GM18861 (cell line): ENCODE measurements around the gene ANTKMT.

Source experiments
- ATAC-seq: cut with Tn5 transposase; IDR thresholded peaks from one replicate; pipeline ENCODE4 v1.9.1; 2021; ENCODE audit not compliant: unreplicated experiment

Gene ANTKMT

GRCh38 chr16:761625-762513 lies 40.9 kb downstream of the ANTKMT start:
- ATAC-seq = no peak

- no peak for ATAC-seq
Measured at GRCh38 chr16:762595-763268, 41.8 kb downstream of the ANTKMT start.

- no peak for ATAC-seq
Measured at GRCh38 chr16:763369-764183, 42.6 kb downstream of the ANTKMT start.

GRCh38 chr16:764184-764750 lies 43.3 kb downstream of the ANTKMT start:
- ATAC-seq = no peak

GRCh38 chr16:764848-765487 lies 44.0 kb downstream of the ANTKMT start:
- no peak for ATAC-seq

GRCh38 chr16:765488-765865 lies 44.5 kb downstream of the ANTKMT start:
- no peak for ATAC-seq

GRCh38 chr16:766008-766819 lies 45.3 kb downstream of the ANTKMT start:
- ATAC-seq = no peak

- no peak for ATAC-seq
Measured at GRCh38 chr16:766820-767640, 46.1 kb downstream of the ANTKMT start.

GRCh38 chr16:767743-768235 lies 46.8 kb downstream of the ANTKMT start:
- ATAC-seq = no peak

GRCh38 chr16:768428-768827 lies 47.5 kb downstream of the ANTKMT start:
- ATAC-seq = no peak

- ATAC-seq = no peak
Measured at GRCh38 chr16:769184-769784, 48.3 kb downstream of the ANTKMT start.

GRCh38 chr16:769934-770333 lies 49.0 kb downstream of the ANTKMT start:
- no peak for ATAC-seq

- ATAC-seq = no peak
Measured at GRCh38 chr16:770411-770810, 49.5 kb downstream of the ANTKMT start.
